GM19238 (cell line): ENCODE measurements around the gene KLHL35.

ENCODE experiments used
- DNase-seq: peaks from one replicate; pipeline ENCODE4 v3.0.0; 2011; ENCODE audit warnings: low spot score; ENCODE audit not compliant: insufficient read length

The KLHL35 gene

DNA sequence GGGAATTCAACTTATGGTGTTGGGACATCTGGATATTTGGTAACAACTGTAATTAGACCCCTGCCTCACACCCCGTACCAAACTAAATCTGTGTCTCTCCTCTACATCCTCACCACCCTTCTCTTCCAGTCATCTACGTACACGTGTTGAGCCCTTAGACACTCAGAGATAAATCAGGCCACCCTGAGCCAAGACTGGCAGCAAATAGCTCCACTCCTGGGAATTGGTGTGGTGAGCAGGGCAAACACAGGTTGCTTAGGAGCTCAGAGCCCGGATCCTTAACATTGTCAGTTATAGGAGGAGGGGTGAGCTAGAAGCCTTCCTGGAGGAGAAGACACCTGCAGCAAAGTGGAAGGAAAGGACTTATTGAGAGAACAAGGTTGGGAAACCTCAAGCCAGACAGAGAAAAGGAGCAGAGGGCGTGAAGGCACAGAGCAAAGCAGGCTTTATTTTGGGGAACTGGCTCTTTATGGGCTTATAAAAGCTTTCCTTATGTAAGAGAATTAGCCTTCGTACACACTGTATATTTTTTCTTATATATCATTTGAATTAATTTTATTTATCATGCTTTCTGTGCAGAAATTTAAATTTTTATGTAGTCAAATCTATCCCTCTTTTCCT lies 36.9 kb upstream of the KLHL35 start:
- DNase-seq: no peak

DNA sequence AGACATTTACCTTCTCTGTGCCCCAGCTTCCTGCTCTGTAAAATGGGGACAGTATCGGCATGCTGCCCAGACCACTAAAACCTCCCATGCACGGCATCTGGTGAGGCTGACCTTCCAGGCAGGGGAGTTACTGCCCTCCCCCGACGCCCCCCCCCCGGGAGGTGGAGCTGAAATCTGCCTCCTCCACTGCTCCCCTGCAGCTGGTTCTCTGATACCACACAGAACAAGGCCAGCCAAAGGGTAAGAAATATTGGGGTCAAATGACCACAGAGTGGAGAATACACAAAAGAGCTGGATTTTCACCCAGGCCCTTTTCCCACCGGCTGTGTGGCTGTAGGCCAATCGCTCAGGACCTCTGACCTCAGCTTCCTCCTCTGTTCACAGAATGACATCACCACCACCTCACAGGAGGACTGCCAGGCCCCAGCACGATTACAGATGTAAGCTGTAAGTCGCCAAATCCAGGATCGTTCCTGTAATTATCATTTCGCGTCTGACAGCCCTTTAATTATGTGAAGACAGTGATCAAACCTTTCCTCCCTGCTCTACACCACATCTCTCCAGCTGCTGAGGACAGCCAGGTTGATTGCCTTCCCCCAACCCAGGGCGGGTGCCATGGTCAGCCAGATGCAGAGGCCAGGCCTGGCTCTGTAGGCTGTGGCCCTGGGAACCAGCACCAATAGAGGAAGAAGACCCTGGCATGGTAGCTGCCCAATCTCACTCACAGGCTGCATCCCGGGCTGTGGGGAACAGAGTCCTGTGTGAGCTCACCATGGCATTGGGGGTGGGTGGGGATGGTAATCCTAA lies 35.7 kb upstream of the KLHL35 start:
- DNase-seq: no peak

DNA sequence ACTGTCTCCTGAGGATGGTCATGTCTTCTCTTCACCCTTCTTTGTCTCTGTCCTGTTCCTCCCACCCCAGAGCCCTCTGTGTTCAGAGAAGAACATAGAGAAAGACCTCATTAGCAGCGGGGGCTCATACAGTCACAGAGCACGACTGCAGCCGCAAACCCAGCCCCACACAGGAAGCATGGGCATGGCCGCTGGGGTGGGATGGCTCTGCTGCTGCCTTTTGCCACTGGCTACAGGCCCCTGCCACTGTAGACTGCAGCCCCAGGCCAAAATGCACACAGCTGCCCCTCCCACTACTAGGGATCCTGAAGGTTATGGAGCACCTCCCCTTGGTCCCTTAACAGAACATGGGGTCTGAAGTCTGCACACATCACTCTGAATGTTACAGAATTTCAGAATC lies 34.9 kb upstream of the KLHL35 start:
- no peak for DNase-seq

DNA sequence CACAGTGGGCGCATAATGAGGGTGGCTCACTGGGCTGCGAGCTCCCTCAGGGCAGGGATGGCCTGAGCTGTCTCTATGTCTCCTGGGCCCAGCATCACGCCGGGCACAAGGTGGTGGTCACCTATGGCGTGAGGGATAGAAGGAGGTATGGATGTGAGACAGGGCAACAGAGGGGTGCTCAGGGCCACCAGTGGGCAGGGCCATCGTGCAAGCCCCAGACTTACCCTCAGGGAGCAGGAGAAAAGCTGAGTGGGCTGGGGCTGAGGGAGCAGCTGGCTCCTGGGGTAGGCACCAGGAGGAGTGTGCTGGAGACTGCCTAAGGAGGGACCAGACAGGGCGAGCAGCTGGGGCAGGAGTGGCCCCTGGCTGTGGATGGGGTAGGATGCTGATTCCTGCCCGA lies 34.3 kb upstream of the KLHL35 start:
- DNase-seq: no peak

DNA sequence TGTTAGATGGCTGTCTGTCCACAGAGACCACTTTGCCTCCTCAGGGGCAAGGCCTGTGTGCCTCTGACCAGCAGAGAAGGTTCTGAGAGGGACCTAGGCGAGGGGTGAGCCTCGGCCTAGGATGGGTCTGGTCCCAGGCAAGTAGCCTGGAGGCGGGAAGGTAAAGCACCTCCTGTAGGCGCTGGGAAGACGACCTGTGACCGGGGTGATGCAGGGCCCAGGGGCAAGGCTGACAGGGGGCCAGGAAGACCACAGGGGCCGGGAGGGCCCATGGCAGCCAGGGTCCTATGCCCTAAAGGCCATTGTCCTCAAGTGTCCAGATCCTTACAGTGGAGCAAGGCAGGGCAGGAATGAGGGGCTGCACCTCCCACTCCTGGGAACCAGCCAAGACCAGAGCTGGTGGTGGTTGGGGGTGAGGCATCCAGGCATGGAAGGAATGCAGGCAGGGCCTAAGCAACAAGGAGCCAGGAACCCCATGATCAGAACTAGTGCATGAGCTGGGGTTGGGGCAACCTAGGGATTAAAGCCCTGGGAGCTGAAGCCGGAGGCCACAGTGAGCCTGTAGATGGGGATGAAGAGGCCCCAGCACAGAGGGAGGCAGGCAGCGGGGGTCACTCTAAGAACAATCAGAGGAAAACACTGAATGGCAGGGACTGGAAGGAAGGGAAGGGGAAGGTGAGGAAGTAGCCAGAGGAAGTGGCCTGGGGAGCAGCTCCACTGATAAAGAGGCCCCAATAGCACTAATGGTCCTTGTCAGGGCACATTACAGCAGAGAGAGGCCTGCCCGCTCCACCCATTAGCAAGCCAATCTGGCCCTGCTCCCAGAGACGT lies 32.9 kb upstream of the KLHL35 start:
- no peak for DNase-seq

DNA sequence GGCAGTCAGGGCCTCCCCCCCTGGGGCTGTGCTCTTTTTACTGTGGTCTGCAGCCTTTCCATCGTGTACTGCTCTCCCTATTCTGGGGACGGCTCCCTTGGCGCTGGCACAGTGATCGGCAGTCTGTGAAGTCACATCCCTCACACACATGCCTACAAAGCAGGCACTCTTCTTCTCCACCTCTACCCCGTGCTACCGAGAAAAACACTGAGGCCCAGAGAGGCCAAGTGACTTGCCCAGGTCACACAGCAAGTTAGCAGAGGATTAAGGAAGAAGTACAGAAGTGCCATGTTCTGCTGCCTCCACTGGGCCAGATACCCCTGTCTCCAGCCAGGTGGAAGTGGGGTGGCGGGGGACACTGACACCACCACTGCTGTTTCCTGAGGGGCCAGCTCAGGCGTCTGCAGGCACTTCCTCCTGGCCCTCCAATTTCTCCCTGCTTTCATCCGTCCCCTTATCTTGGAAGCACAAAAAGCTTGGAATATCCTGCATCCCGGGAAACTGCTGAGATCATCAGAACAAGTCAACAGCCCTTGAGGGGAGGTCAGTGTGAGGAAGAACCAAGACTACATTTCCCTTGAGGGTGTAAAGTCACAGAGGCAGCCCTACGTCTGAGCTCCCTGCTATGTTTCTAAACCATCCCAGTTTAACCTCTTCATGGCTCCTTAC lies 30.2 kb upstream of the KLHL35 start:
- no peak for DNase-seq

DNA sequence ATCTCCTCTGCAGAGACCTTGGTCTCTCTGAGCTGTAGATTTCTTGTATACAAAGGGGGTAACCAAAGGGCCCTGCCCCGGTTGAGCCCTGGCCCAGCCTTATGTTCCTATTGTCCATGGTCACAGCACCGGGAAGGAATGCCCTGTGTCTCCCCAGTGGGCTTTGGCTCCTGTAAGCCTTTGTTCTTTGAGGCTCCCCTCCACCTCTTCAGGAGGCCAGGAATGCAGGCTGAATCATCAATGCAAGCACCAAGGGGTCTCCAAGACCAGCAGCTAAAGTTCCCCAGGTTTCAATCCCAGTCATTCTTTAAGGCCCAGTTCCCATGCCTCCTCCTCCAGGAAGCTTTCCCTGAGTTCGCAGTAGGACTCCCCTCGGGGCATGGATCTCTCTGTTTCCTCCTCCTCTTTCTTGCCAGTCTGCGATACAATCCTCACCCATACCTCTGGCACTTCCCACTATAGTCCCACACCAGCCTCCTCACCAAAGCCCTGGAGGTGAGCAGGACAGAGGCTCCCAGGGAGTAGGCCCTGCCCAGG lies 29.2 kb upstream of the KLHL35 start:
- no peak for DNase-seq

DNA sequence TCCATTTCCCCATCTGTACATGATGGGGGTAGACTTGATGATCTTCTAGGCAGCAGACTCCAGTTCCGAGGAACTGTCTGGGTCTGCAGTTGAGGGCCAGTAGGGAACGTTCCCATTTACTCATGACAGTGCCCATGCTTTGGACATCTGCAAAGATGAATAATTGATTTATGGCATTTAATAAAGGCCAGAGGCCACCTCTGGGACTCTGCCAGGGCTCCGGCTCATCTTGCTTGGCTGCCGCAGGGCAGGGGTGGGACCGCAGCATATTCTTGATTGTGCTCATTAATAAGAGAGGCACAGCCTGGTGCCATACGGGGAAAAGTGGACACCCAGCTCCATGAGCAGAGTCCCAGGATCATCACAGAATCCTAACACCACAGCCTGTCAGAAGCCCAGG lies 28.1 kb upstream of the KLHL35 start:
- DNase-seq: no peak

DNA sequence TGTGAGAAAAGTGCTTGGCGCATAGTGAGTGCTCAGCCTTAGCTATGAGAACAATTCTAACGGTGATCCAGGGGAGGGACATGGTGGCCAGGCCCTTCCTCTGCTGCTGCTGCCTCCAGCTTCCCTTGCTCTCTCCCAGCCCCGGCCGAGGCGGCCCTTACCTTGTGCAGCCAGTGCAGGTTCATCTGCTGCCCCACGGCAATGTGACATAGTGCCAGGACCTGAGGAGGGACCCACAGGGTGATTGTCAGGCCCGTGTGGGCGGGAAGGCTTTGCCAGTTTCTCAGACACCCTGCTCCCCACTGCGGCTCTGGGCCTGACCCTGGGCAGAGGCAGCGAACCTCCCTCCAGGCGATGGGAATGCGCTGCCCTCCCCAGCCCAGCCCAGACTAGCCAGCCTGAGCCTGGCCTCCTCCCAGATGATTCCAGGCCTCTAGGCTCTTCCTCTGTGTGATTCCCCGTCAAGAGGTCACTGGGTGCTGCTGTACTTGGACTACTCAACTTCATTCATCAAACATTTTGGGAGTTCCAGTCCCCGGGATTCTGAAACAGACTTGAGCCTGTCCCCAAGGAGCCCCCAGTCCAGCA lies 23.7 kb upstream of the KLHL35 start:
- no peak for DNase-seq

DNA sequence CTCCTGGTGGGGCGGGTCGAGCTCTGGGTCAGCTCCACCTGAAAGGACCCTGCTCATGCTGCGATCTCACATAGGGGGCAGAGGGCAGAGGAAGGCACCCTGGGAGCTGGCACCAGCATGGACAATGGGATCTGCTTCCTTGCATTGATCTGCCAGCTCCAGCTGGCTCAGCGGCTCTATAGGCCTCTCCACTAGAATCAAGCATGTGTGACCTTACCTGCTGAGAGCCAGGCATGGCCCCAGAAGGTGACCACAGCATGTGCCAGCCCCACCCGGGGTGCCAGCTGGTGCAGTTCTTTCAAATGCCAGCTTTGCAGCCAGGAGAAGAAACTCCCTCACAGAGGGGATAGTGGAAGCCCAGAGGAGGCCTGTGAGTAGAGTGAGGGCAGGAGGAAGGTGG lies 22.0 kb upstream of the KLHL35 start:
- DNase-seq: no peak

DNA sequence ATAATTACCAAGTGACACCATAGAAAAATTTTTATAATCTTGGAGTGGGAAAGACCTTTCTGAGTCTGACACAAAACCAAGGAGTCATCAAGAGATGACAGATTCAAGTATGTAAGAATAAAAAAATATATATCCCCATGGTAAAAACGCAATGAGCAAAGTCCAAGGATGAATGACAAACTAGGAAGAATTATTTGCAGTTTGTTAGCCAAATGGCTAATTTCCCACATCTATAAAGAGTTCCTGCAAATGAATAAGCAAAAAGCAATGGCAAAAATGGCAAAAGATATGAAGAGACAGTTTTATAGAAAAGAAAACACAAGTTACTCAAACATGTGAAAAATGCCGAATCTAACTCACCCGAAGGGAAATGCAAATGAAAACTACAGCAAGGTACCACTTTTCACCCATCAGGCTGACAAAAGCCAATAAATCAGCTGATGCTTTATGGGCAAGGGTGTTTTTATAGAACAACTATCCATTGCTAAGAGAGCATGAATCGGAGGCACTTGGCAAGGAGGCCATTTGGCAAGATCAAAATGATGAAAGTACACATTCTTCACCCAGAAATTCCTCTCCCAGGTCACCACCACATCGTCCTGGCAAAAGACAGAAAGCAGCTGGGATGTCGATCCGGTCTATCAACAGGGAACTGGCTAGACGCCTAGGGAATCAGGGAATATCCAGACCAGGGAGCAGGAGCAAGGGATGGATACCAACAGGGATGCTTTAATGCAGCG lies 21.1 kb upstream of the KLHL35 start:
- no peak for DNase-seq

DNA sequence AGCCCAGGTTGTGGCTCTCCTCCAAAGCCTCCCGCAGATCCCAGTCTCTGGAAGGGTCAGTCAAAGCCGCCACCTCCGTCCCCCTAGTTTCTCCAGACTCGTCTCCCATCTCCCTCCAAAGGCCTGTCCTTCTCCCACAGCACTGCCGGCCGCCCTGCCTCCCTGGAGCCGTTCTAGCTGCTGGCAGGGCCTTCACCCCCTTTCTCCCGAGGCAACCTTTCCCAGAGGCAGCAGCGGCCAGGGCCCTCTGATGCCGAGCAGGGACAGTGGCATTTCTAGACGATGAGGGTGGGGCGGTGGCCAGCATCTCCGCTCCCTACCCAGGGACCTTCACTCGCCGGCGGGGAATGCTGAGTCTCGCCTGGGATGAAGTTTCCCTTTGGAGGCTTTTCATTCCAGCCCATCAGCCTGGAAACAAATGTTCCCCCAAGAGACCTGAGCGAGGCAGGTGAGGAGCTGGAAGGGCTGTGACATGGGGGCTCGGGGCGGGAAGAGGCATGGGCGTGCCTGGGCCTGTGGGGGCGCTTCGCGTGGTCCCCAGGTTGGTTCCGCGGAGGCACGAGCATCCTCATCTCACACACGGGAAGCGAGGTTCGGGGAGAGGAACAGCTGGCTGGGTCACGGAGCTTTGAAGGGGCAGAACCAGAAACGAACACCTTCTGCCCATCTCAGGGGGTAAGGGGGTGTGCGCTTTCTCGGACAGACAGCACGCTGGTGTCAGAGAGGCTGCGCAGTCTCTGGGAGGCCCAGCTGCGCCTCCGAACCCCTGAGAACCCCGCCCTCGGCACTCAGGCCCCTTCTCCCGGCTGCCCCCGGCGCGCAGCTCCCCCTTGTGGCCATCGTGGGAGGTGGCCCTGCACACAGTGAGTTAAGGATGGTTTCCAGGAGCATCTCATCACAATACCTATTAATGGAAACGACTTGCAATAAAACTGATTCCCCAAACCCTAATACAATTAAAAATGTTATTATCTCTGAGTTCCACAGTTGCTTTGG lies 18.1 kb upstream of the KLHL35 start:
- no peak for DNase-seq

DNA sequence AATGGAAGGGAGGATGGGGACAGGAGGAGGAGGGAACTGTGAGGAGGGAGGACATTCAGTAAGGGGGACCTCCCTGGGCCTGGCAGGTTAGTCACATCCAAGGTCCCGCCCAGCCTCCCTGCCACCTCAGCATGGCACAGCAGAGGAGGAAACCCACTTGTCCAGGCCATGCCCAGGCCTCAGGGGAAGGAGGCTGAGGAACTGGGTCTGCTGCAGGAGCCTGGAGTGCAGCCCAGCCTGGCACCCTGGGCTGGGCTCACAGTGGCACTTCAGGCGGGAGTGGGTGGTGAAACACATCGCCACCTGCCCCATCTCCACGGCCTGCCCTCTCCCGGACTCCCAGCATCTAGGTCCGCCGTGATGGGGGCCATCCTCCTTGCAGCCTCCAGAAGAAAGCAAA lies 17.2 kb upstream of the KLHL35 start:
- no peak for DNase-seq

DNA sequence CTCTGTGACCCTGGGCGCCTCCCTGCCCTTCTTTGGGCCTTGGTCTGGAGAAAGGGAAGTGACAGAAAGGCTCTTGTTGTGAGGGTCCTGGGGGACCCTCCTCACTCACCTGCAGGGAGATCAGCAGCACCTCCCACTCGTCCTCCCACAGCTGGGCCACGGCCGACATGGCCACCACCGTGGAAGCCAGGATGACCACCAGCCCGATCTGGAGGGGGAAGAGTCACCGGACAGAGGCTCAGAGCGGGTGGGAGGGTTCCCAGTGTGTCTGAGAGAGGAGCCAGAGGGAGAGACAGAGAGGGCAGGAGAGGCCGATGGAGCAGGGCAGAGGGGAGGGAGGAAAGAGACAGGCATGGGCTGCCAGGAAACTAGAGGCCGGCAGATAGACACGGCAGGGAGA lies 16.8 kb upstream of the KLHL35 start:
- DNase-seq: no peak

DNA sequence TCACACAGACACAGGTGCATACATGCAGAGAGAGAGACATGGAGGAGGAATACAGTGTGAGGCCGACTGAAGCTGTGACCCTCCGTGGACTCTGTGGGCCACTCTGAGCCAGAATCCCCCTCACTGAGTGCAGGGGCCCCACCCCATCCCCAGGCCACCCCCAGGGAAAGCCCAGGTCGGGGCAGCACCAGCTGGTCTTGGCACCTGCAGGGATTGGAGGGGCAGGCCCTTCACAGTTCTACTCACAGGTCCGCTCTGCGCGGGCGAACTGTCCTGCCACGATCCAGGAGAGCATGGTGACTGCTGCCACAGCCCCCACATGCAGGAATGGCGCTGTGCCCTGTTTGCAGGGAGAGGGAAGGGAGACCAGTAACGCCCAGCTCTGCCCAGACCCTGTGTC lies 16.3 kb upstream of the KLHL35 start:
- DNase-seq: no peak

DNA sequence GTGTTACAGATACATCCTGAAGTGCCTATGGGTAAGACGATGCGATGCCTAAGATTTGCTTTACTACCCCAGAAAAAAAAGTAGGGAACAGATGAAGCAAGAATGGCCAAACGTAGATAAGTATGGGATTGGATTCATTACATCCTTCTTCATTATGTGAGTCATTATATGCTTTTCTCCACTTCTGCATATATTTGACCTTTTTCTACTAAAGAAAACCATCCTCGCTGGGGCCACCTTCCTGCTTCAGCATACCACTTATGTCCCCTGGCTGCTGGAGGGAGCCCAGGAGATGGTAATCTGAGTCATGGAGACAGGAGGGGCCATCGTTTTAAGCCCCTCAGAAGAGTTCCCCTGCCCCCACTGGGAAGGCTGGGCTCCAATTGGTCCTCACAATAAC lies 14.4 kb upstream of the KLHL35 start:
- DNase-seq: no peak

DNA sequence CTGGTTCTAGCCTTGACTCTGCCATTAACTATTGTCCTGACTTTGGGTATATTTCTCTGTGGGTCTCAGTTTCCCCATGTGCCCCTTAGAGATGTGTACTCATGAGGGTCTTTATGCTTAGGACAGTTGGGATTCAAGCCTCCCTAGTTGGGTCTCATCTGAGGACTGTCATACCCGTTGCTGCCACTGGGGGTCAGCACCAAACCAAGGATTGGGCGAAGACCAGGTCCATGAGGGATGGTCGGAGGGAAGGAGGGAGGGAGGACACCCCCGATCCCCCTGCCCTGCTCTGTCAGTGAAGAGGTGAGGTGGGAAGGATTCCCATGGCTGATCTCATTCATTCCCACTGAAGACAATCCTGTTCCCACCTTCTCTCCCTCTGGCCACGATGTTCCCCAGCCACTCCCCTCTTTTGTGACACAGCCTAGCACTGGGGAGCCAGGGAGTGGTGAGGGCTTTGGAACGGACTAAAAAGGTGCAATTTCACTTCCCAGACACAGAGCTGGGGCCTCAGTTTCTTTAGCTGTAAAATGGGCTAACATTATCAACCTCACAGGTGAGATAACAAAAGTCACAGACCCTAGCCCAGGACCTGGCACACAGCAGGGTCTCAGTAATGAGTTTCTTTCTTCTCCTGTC lies 12.4 kb upstream of the KLHL35 start:
- DNase-seq: peak; percentile 82

DNA sequence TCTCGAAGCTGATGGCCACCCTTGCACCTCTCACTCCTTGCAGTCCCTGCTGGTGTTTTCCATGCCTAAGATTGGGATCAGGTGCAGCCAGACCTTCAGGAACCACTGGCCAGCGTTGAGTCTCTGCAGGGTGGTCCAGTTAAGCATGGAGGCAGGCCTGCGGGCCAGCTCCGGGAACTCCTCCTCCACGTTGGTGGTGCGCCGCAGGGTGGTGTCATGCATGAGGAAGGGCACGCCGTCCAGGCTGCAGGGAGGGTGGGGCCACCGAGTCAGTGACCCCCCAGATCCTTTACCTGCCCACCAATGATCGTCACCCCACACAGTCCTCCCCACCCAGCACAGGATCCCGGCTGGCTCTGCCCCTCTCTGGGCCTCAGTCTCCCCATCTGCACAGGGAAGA lies 10.0 kb upstream of the KLHL35 start:
- no peak for DNase-seq
